NCI-H526 (cell line): ENCODE results near the gene GPT2.

ENCODE experiments used
- DNase-seq, 2 experiments: peaks; one replicate each; lab custom pipeline; 2025; lab: John Stamatoyannopoulos, UW

Gene GPT2

DNA sequence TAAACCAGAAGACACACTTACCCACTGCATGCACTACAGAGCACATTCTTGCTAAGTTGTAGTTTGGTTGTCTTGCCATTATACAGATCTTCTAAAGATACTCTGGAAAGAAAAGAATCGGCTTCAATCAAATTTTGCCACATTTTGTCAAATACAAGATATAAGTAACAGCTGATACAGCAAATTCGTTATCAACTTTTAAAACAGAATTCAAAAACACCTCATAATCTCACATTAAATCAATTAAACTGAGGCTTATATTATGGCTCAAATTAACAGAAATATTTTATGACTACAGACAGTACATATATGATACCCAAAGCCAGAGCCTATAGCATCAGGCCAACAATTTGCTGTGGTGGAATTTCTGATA is 83.9 kb downstream of the GPT2 start:
- no peak for DNase-seq

DNA sequence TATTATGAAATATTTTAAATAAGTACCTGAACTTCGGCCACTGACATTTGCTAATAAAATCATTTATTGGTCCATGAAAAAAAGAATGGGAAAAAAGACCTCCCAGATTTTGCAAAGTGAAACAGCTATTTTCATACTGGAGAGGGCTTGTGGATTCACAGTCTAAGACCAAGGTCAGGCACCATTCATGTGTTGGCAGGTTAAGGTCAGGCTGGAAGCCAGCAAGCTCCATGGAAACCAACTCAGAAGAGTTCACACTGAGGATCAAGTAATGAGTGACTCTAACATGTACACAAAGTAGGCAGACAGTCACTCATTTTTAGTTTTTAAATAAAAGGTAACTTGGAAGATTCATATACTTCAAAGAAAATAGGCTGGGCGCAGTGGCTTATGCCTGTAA is 85.9 kb downstream of the GPT2 start:
- no peak for DNase-seq

DNA sequence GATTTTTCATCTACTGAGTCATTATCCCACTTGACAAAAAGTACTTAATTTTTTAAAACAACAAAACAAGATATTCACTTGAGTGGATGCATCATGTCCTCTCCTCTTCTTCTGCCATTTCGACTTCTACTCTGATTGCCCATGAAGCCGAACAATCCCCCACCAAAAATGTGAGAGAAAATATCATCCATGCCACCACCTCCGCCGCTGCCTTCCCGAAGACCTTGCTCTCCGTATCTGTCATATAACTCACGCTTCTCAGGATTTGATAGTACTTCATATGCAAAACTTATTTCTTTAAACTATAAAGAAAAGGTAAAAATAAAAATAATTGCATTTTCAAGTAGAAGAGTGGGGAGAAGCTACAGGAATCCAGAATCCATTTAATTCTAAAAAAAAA is 87.1 kb downstream of the GPT2 start:
- DNase-seq: no peak

DNA sequence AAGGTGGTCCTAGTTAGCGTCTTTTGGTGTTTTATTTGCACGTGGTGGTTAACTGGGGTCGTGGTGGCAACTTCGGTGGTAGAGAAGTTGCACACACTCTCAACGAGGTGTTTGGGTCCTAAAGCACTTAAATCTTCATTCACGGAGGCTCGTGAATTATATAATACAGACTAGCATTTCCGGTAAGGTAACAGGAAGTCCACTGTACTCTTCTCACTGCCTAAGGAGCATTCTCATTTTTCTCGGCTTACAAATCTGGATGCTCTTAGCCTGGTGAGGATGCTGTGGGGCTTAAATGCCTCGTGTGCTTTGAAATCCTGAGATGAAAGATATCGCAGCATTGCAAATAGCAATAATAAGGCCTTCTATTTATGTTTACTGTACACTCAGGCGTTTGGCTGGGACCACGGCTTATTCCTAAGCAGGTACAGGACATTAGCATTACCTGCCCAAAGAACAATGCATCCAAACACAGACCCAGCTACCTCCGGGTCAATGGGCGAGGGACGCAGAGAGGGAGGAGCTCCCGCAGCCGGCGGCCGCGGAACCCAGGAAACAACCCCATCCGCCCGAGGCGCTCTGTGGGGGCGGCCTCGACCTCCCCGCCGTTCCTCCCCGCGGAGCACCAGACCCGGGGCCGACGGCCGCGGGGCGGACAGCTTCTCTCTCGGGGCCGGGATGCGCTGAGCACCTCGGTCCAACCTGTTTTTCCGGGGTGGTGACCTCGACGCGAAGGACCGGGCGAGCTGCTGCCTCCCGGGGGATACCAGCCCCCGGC is 88.5 kb downstream of the GPT2 start:
- DNase-seq: peak; percentile 30 to 40

DNA sequence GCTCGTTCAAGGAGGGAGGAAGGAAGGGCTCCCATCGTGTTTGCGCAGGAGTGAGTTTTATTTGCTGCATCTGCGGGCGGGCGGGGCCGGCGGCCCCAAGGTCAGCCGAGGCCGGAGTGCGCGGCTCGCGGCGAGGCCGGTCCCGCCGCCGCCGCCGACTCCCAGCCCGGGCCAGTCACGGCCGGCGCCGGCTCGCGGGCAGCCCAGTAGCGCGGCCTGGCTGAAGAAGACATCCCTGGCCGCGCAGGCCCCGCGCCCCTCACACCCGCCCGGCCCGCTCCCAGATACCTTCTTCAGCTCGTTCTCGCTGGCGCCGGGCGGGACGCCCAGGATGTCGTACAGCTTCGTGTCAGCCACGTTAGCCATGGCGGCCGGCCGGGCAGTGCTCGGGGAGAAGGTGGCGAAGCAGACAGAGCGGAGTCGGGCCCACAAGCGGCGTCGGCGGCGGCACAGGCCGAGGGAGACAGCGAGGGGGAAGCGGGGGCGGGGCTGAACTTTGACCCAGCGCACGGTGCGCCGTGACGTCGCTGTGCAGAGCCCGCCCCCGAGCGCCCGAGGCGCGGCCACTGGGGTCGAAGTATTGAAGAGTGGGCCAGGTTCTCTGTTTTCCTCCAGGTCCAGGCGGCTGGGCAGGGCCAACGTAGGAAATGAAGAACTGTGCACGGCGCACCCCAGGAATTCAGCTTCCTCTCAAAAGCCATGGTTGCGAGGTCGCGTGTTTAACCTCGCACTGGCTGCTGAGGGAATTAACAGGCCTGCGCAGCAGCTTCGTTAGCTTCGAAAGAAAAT is 89.2 kb downstream of the GPT2 start, which contains the start of gene DNAJA2:
Gene DNAJA2, minus strand, starts transcription at position 468 of the 789 bp plus-strand sequence. Its CDS starts 102 bp downstream, at position 366.
- DNase-seq: peak; percentile 42 to 91

DNA sequence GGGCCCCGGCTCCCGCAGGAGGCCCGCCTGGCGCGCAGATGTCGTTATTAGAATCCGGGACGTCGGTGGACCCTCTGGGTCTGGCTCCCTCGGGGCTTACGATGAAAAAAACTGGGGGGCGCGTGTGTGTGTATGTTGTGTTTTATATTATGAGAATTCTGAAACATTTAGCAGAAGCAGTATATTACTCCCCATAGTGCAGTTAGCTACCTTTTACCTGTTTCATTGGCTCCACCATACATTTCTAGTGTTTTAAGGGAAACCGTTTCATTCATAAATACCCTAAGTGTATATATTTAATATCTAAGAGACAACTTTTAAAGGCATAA is 89.8 kb downstream of the GPT2 start:
- DNase-seq: no peak

DNA sequence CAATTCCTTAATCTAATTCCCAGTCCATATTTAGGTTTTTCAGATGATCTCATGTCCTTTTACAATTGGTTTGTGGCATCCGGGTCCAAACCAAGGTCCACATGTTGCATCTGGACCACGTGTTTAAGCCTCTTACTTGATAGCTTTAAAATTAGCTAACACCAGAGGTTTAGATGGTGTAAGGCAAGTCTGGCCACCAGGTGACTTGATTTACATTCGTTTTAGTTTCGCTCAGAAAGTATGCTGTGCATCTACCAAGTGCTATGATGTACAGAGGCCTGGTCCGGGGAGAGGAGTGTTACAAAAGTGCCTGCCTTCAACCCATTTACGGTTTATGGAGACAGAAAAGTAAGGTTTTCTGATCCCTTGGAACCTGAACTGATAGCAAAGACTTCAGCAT is 90.2 kb downstream of the GPT2 start:
- peak in 1 of 2 experiments; percentile 4 for DNase-seq

DNA sequence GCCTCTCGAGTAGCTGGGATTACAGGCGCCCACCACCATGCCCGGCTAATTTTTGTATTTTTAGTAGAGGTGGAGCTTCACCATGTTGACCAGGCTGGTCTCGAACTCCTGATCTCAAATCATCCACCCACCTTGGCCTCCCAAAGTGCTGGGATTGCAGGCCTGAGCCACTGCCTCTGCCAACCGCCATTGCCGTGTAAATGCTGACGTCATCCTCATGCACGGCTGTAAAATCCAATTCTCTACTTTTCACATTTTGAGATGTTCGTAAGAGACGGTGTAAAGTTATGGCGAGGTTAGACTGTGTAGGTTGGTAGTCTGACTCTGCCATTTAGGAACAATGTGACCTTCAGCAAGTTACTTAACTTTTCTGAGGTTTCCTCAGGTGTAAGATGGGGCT is 91.0 kb downstream of the GPT2 start:
- DNase-seq: no peak

DNA sequence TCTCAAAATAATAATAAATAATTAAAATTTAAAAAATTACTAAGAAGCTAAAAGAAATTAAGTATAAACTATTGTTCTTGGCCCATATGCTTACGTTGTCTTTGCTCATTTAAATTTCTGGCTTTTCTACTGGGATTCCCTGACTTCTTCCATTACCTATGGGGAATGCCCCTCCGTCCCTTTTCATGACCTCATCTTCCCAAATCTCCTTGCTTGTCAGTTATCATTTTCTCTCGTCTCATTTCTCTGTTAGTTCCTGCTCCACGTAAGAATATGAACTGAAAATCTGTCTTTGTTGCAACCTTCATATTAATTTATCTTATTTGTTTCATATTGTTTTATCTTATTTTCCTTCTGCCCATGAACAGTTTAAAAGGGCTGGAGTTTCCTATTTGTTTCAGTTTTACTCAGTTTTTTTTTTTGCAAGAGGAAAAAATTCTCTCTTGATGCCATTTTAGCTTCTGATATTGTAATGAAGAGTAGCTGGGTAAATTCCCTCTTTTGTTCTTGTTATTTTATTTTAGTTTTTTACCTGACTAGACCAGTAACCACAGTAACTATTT is 91.8 kb downstream of the GPT2 start:
- DNase-seq: no peak

DNA sequence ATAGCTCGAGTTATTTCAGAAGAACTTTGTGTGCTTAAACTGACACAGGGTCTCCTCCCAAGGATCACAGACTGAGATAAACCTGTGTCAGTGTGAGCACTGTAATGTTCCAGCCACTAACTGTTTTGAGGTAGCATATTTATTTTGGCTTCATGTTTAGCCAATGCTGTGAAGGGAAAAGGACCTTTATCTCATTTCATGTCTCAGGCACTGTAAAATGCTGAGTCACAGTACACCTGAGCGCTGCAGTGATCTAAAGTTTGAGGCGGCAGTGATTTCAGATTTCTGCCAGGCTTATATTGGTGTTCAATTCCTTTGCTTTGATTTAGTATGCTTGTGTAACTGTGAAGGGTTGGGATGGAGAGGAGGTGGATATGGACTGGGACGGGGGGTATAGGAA is 92.4 kb downstream of the GPT2 start:
- DNase-seq: no peak
